GM21737 (cell line): ENCODE results near the gene GCK.
A peak's percentile ranks its signal among the peaks of the same experiment; 100 is the strongest.

ENCODE experiments used
- ATAC-seq: cut with Tn5 transposase; IDR thresholded peaks from one replicate; pipeline ENCODE4 v1.9.1; 2021; ENCODE audit warnings: mild to moderate bottlenecking, moderate library complexity; ENCODE audit not compliant: unreplicated experiment

The GCK gene

GRCh38 chr7:44097064-44097932, 91.9 kb downstream of the GCK start:
- ATAC-seq = peak; percentile 57

- no peak for ATAC-seq
These were observed 92.8 kb downstream of the GCK start for GRCh38 chr7:44096326-44096881.

DNA sequence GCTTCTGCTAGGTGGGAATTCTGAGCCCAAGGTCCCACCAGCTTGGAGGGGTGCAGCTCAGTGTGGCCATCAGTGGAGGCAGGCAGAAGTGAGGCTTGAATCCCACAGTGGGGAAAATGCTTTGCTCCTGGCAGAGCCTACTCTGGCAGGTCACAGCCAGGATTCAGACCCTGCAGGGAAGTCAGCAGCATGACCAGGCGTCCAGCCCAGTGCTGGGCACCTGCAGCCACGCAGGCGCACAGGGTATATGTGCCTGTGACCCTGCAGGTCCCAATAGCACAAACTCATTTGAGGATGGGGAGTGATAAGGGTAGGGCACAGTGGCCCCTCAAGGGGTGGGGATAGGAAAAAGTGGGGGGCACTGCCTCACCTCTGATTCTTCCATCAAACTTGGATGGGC, 93.5 kb downstream of the GCK start:
- ATAC-seq = no peak

DNA sequence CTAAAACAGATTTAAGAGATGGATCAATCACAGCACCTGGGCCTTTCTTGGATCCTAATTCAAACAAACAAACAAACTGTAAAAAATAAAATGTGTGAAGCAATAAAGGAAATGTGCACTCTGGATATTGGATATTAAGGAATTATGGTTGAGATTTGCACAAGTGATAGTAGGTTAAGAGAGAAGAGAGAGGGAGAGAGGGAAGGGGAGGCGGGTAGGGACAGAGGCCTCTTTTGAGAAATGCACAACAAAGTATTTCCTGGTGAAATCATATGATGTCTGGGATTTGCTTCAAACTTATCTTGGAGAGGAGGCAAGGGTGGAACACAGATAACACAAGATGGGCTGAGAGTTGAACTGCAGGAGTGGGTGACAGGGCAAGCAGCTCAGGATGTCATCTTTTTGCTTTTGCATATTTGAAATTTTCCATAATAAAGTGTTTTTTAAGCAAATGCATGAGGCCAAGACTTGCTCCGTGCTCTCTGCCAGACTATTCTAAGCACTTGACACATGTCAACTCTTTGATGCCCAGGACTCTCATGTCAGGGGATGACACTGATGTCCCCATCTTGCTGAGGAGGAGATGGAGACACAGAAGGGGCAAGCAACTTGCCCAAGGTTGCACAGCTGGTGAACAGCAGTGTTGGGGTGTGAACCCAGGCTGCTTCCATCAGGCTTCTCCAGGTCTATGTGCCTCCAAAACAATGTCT, 94.2 kb downstream of the GCK start:
- no peak for ATAC-seq

DNA sequence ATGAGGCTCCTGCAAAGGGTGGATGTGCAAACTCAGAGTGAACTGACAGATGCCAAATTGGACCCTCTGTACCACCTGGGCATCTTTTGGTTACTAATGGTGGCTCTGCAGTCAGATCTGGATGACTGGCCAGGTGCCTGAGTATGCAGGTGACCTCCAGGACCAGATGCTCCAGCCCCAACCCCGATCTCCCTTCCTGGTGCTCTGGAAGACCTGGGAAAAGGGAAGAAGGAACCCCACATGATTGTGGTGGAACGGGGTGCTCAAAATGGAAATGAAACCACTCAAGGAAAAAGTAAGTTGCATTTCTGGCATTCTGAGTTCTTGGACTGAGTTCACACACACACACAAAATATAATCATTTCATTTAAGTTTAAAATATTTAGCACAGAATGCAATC, 94.9 kb downstream of the GCK start:
- ATAC-seq = no peak
